Epithelial cell of proximal tubule (primary cell): Measurements from ENCODE around the gene GRM2. TPM values are rescaled to one million over a fixed set of nuclear protein-coding genes. Genes with fewer than 3 reads are reported as not detected.
"Not testable (repeated sequence)": the region's sequence is repeated elsewhere in the genome, so short reads cannot be mapped to it uniquely, and the experiment has no call there.

Experiments used
- DNase-seq: peaks from one replicate; pipeline ENCODE4 v3.0.0-alpha.2; 2011; ENCODE audit warnings: low read depth
- H3K4me3 ChIP-seq: 2 replicates; pipeline ENCODE4 v1.5.1; 2011; ENCODE audit warnings: low read depth, mild to moderate bottlenecking, low read length
- total RNA-seq: library from RNA; depleted of rRNA; stranded (reverse); fragments of >200 nt; gene quantifications from 2 replicates; pipeline ENCODE4 v1.2.3, GENCODE V29; 2015
- TF ChIP-seq, protein P1 (sequence below): conservative IDR thresholded peaks from 2 replicates; pipeline ENCODE4 v1.5.1; 2012; ENCODE audit warnings: low read depth, mild to moderate bottlenecking, low read length

GRM2 gene
- total RNA-seq, 1 donor from 2014 or later = not detected

GRCh38 chr3:51733859-51734571, 27.1 kb downstream of the GRM2 start:
- no peak overlapping the region for H3K4me3 ChIP-seq
- TF ChIP-seq, protein P1, sequence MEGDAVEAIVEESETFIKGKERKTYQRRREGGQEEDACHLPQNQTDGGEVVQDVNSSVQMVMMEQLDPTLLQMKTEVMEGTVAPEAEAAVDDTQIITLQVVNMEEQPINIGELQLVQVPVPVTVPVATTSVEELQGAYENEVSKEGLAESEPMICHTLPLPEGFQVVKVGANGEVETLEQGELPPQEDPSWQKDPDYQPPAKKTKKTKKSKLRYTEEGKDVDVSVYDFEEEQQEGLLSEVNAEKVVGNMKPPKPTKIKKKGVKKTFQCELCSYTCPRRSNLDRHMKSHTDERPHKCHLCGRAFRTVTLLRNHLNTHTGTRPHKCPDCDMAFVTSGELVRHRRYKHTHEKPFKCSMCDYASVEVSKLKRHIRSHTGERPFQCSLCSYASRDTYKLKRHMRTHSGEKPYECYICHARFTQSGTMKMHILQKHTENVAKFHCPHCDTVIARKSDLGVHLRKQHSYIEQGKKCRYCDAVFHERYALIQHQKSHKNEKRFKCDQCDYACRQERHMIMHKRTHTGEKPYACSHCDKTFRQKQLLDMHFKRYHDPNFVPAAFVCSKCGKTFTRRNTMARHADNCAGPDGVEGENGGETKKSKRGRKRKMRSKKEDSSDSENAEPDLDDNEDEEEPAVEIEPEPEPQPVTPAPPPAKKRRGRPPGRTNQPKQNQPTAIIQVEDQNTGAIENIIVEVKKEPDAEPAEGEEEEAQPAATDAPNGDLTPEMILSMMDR = no peak
- DNase-seq = no peak

GRCh38 chr3:51734572-51734907, 27.7 kb downstream of the GRM2 start:
- TF ChIP-seq, protein P1 = no peak
- H3K4me3 ChIP-seq = no peak overlapping the region
- no peak for DNase-seq

- H3K4me3 ChIP-seq = no peak overlapping the region
- DNase-seq = no peak
- TF ChIP-seq, protein P1 = no peak
Observed at GRCh38 chr3:51735039-51735438, 28.2 kb downstream of the GRM2 start.

- no peak for DNase-seq
- TF ChIP-seq, protein P1 = no peak
- H3K4me3 ChIP-seq = no peak overlapping the region
Observed at GRCh38 chr3:51735950-51736349, 29.1 kb downstream of the GRM2 start.

- no peak for DNase-seq
- H3K4me3 ChIP-seq = no peak overlapping the region
- TF ChIP-seq, protein P1 = no peak
Observed at GRCh38 chr3:51739110-51739509, 32.2 kb downstream of the GRM2 start.

DNA sequence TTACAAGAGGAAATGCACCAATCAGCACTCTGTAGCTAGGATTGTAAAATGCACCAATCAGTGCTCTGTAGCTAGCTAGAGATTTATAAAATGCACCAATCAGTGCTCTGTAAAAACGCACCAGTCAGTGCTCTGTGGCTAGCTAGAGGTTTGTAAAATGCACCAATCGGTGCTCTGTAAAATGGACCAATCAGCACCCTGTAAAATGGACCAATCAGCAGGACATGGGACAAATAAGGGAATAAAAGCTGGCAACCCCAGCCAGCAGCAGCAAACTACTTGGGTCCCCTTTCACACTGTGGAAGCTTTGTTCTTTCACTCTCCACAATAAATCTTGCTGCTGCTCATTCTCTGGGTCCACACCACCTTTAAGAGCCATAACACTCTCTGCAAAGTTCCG, 35.5 kb downstream of the GRM2 start:
- not testable (repeated sequence) for DNase-seq

DNA sequence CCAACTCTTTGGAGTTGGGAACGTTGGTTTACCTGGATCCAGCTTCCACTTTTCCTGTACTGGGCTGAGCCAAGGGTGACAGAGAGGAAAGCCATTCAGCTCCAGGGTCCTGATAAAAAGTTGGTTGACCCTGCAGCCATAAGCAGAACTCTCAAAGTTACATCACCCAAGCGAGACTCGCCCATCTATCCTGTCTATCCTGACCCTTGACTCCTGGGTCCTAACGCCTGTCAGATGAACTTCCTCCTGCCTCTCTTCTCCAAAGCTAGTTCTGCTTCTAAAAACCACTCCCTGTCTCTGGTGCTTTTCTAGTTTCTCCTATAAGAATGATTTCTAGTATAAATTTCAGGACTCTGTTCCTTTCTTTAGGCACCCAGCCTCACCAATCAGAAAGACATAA, 36.1 kb downstream of the GRM2 start:
- H3K4me3 ChIP-seq, DNase-seq: not testable (repeated sequence)

More for the DNA sequence above, 35.5 kb downstream of the GRM2 start:
- not testable (repeated sequence) for H3K4me3 ChIP-seq

- no peak overlapping the region for H3K4me3 ChIP-seq
- TF ChIP-seq, protein P1 = no peak
- DNase-seq = no peak
Observed at GRCh38 chr3:51747840-51748239, 41.0 kb downstream of the GRM2 start.
